Neural cell (in vitro differentiated cells): ENCODE results near the gene ZNF502. TPM values are rescaled to one million over a fixed set of nuclear protein-coding genes. Genes with fewer than 3 reads are reported as not detected.

Experiments used
- H2AFZ ChIP-seq: fragments of 200-600, 300-800 bp; sonication (generic), shearing (Covaris generic); 2 replicates; pipeline ENCODE4 v1.6.0; 2014; ENCODE audit warnings: low read depth, mild to moderate bottlenecking, antibody characterized with exemption, low read length, moderate library complexity
- H3F3A ChIP-seq: fragments of 200-600 bp; shearing (Covaris generic); 2 replicates; pipeline ENCODE4 v1.6.1; 2016; ENCODE audit warnings: mild to moderate bottlenecking, moderate library complexity, mixed read lengths, antibody characterized with exemption, low read length; ENCODE audit not compliant: insufficient read depth, poor library complexity, severe bottlenecking
- H3K27ac ChIP-seq: fragments of 200-600, 300-800 bp; sonication (generic), shearing (Covaris generic); 2 replicates; pipeline ENCODE4 v1.5.1; 2014; ENCODE audit warnings: mild to moderate bottlenecking, low read length, moderate library complexity
- H3K27me3 ChIP-seq: fragments of 300-800, 200-600 bp; sonication (generic), shearing (Covaris generic); 2 replicates; pipeline ENCODE4 v1.6.0; 2014; ENCODE audit warnings: mild to moderate bottlenecking, low read depth, low read length, moderate library complexity; ENCODE audit not compliant: insufficient read depth
- H3K36me3 ChIP-seq: fragments of 300-800, 200-600 bp; sonication (generic), shearing (Covaris generic); 2 replicates; pipeline ENCODE4 v1.5.1; 2014; ENCODE audit warnings: mild to moderate bottlenecking, antibody characterized with exemption, low read length, moderate library complexity; ENCODE audit not compliant: insufficient read depth
- H3K4me2 ChIP-seq: fragments of 300-800, 200-600 bp; sonication (generic), shearing (Covaris generic); 2 replicates; pipeline ENCODE4 v1.6.0; 2014; ENCODE audit warnings: mild to moderate bottlenecking, low read length
- H3K4me3 ChIP-seq: fragments of 300-800, 200-600 bp; sonication (generic), shearing (Covaris generic); 2 replicates; pipeline ENCODE4 v1.5.1; 2014; ENCODE audit warnings: mild to moderate bottlenecking, low read length, moderate library complexity
- H3K79me2 ChIP-seq: fragments of 200-600 bp; shearing (Covaris generic); replicated peaks from 2 replicates; pipeline ENCODE4 v1.6.0; 2014; ENCODE audit warnings: mild to moderate bottlenecking, low read length, moderate library complexity; ENCODE audit not compliant: insufficient read depth
- H3K9ac ChIP-seq: fragments of 300-800, 200-600 bp; sonication (generic), shearing (Covaris generic); 2 replicates; pipeline ENCODE4 v1.6.1; 2016; ENCODE audit warnings: mild to moderate bottlenecking, low read length, mixed read lengths
- H3K9me2 ChIP-seq: fragments of 200-600 bp; shearing (Covaris generic); 2 replicates; pipeline ENCODE4 v1.6.1; 2016; ENCODE audit warnings: mild to moderate bottlenecking, low read length, mixed read lengths; ENCODE audit not compliant: insufficient read depth
- H3K9me3 ChIP-seq: fragments of 200-600, 300-800 bp; sonication (generic), shearing (Covaris generic); 2 replicates; pipeline ENCODE4 v1.6.1; 2016; ENCODE audit warnings: mild to moderate bottlenecking, mixed run types, low read length, moderate library complexity, mixed read lengths
- H4K20me1 ChIP-seq: fragments of 200-600 bp; shearing (Covaris generic); 2 replicates; pipeline ENCODE4 v1.6.1; 2016; ENCODE audit warnings: mild to moderate bottlenecking, mixed run types; ENCODE audit not compliant: insufficient read depth
- EP300 ChIP-seq: fragments of 450-650 bp; conservative IDR thresholded peaks from 2 replicates; pipeline ENCODE4 v1.6.1; 2014; ENCODE audit warnings: antibody characterized with exemption, mild to moderate bottlenecking, moderate library complexity; ENCODE audit not compliant: poor library complexity, severe bottlenecking
- EZH2 ChIP-seq: fragments of 200-600, 300-800 bp; shearing (Covaris generic), sonication (generic); IDR thresholded peaks from 2 replicates; pipeline ENCODE4 v1.6.1; 2014; ENCODE audit warnings: antibody characterized with exemption, low read length, borderline replicate concordance, mild to moderate bottlenecking; ENCODE audit not compliant: insufficient read depth, poor library complexity, severe bottlenecking
- MXI1 ChIP-seq: fragments of 450-650 bp; conservative IDR thresholded peaks from 2 replicates; pipeline ENCODE4 v1.6.1; 2014; ENCODE audit warnings: antibody characterized with exemption, mild to moderate bottlenecking; ENCODE audit not compliant: poor library complexity, severe bottlenecking
- POLR2AphosphoS5 ChIP-seq: IDR thresholded peaks from 2 replicates; pipeline ENCODE4 v1.6.1; 2012
- RAD21 ChIP-seq: fragments of 450-650 bp; conservative IDR thresholded peaks from 2 replicates; pipeline ENCODE4 v1.6.1; 2014; ENCODE audit warnings: antibody characterized with exemption, mild to moderate bottlenecking, moderate library complexity
- SMC3 ChIP-seq: fragments of 450-650 bp; conservative IDR thresholded peaks from 2 replicates; pipeline ENCODE4 v1.6.1; 2014; ENCODE audit warnings: antibody characterized with exemption, mild to moderate bottlenecking, moderate library complexity; ENCODE audit not compliant: poor library complexity
- TAF1 ChIP-seq: IDR thresholded peaks from 2 replicates; pipeline ENCODE4 v1.6.1; 2012; ENCODE audit warnings: low read depth
- polyA plus RNA-seq: library from polyadenylated mRNA; depleted of rRNA; stranded (reverse); fragments of >200 nt; gene quantifications from 2 replicates; pipeline ENCODE4 v1.2.3, GENCODE V29; 2014
- TF ChIP-seq, protein P1 (sequence below): IDR thresholded peaks from 2 replicates; pipeline ENCODE4 v1.6.1; 2012; ENCODE audit warnings: borderline replicate concordance
- TF ChIP-seq, protein P2 (sequence below): fragments of 450-650 bp; IDR thresholded peaks from 2 replicates; pipeline ENCODE4 v1.5.1; 2014; ENCODE audit warnings: antibody characterized with exemption, mild to moderate bottlenecking, moderate library complexity; ENCODE audit not compliant: poor library complexity, severe bottlenecking

Gene ZNF502
- polyA plus RNA-seq, 1 donor from 2014 or later: 16.0 TPM

DNA sequence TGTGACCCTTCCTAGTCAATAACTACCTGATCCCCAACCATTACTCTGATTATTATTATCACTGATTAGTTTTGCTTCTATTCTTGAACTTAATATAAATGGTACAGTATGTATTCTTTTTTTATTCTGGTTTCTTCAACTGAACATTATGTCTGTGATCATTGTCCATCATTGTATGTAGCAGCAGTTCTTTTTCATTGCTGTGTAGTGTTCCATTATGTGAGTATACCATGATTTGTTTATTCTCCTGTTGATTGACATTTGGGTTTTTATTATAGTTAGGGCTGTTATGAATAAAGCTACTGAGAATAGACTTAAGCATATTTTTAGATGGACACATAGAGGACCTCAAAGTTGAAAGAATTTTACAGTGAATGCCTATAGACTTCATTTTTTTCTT lies 51.8 kb downstream of the ZNF502 start:
- no peak overlapping the region for H3K4me2 ChIP-seq
- H3K4me3 ChIP-seq: no peak overlapping the region
- no peak overlapping the region for H2AFZ ChIP-seq
- peaks cover 21% of the 10 kb centered on the region for H3K79me2 ChIP-seq
- no peak for TF ChIP-seq MXI1
- TF ChIP-seq TAF1: no peak
- TF ChIP-seq, protein P1, sequence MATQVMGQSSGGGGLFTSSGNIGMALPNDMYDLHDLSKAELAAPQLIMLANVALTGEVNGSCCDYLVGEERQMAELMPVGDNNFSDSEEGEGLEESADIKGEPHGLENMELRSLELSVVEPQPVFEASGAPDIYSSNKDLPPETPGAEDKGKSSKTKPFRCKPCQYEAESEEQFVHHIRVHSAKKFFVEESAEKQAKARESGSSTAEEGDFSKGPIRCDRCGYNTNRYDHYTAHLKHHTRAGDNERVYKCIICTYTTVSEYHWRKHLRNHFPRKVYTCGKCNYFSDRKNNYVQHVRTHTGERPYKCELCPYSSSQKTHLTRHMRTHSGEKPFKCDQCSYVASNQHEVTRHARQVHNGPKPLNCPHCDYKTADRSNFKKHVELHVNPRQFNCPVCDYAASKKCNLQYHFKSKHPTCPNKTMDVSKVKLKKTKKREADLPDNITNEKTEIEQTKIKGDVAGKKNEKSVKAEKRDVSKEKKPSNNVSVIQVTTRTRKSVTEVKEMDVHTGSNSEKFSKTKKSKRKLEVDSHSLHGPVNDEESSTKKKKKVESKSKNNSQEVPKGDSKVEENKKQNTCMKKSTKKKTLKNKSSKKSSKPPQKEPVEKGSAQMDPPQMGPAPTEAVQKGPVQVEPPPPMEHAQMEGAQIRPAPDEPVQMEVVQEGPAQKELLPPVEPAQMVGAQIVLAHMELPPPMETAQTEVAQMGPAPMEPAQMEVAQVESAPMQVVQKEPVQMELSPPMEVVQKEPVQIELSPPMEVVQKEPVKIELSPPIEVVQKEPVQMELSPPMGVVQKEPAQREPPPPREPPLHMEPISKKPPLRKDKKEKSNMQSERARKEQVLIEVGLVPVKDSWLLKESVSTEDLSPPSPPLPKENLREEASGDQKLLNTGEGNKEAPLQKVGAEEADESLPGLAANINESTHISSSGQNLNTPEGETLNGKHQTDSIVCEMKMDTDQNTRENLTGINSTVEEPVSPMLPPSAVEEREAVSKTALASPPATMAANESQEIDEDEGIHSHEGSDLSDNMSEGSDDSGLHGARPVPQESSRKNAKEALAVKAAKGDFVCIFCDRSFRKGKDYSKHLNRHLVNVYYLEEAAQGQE: no peak
- TF ChIP-seq POLR2AphosphoS5: no peak
- TF ChIP-seq SMC3: no peak
- no peak for TF ChIP-seq RAD21
- no peak for TF ChIP-seq EZH2
- TF ChIP-seq, protein P2, sequence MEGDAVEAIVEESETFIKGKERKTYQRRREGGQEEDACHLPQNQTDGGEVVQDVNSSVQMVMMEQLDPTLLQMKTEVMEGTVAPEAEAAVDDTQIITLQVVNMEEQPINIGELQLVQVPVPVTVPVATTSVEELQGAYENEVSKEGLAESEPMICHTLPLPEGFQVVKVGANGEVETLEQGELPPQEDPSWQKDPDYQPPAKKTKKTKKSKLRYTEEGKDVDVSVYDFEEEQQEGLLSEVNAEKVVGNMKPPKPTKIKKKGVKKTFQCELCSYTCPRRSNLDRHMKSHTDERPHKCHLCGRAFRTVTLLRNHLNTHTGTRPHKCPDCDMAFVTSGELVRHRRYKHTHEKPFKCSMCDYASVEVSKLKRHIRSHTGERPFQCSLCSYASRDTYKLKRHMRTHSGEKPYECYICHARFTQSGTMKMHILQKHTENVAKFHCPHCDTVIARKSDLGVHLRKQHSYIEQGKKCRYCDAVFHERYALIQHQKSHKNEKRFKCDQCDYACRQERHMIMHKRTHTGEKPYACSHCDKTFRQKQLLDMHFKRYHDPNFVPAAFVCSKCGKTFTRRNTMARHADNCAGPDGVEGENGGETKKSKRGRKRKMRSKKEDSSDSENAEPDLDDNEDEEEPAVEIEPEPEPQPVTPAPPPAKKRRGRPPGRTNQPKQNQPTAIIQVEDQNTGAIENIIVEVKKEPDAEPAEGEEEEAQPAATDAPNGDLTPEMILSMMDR: no peak
- TF ChIP-seq EP300: no peak
- no peaks in the 10 kb centered on the region for H3K9me3 ChIP-seq
- no peaks in the 10 kb centered on the region for H4K20me1 ChIP-seq
- H3F3A ChIP-seq: no peaks in the 10 kb centered on the region
- H3K36me3 ChIP-seq: no peaks in the 10 kb centered on the region
- no peak overlapping the region for H3K9ac ChIP-seq
- no peak overlapping the region for H3K27ac ChIP-seq
- H3K9me2 ChIP-seq: no peaks in the 10 kb centered on the region
- no peaks in the 10 kb centered on the region for H3K27me3 ChIP-seq

DNA sequence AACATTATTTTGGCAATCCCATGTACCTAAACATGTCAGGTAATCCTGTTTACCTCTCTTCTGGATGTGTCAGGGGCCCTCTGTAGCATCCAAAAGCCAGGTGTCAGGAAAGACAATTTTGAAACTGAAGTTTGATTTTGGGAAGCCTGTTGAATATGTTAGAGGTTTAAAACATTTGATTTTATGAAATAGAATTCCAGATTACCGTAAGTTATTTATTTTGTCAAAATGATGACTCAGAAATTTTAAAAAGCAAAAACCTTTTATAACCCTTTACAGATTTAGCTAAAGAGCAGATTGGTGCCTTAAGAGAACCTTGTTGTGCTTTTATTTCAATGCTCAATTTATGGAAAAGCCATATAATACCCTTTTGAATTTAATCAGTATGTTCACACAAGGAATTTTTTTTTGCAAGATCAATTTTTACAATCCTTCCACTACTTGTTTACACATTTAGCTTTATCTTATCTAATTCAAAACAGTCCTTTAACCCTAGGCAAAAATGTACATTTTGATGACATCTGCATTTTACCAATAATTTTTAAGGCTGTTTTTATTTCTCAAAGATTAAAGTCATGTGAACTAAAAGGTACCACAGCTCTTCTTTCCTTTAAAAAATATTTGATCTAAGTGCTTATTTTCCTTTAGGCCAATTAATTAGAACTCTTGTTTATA lies 59.1 kb downstream of the ZNF502 start:
- Histone ChIP-seq H3K4me3 (no peak overlapping the region), H3K9ac (no peak overlapping the region), H3K4me2 (no peak overlapping the region), H3K27me3 (no peaks in the 10 kb centered on the region), H3K36me3 (no peaks in the 10 kb centered on the region), H3K9me3 (no peaks in the 10 kb centered on the region), H3F3A (no peaks in the 10 kb centered on the region), H3K9me2 (no peaks in the 10 kb centered on the region), H3K27ac (no peak overlapping the region), H2AFZ (no peak overlapping the region), H4K20me1 (no peaks in the 10 kb centered on the region), H3K79me2 (peaks cover 3% of the 10 kb centered on the region)
- TF ChIP-seq POLR2AphosphoS5: no peak
- no peak for TF ChIP-seq EZH2
- no peak for TF ChIP-seq EP300
- TF ChIP-seq TAF1: no peak
- TF ChIP-seq, protein P1: no peak
- TF ChIP-seq, protein P2: no peak
- no peak for TF ChIP-seq RAD21
- no peak for TF ChIP-seq MXI1
- no peak for TF ChIP-seq SMC3
